ENCODE measurements around the gene TTC28. TPM values are rescaled to one million over a fixed set of nuclear protein-coding genes. Genes with fewer than 3 reads are reported as not detected.
"Not testable (repeated sequence)": the region's sequence is repeated elsewhere in the genome, so short reads cannot be mapped to it uniquely, and the experiment has no call there.

The TTC28 gene
- total RNA-seq, 1 donor from 2014 or later, result 24.5 TPM

DNA sequence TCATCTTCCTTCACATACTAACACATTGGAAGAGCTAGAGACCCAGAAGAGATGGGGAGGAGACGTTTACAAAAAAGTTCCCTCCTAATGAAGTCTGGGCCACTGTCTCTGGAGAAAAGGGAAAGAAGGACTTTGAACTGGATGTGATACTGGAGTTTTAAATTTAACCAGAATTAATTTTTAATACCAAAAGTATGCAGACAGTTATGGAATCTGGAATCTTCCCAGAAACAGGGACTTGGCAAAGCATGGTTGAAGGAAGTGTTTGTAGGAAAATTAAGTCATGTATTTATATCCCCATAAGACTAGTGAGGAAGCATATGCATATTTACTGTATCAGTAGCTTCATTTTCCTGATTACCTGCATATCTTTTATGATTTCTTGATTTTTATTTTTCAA is 215.5 kb downstream of the TTC28 start:
- Histone ChIP-seq H3K4me1 (peaks cover 0 to 4% of the 10 kb centered on the region in 2 donors), H3K4me3 (no peak overlapping the region), H3K36me3 (no peaks in the 10 kb centered on the region), H3K27ac (no peak overlapping the region), H3K9me3 (no peaks in the 10 kb centered on the region), H3K27me3 (no peaks in the 10 kb centered on the region)
- intact Hi-C loops (cut with DNase I), result no loop called here
- TF ChIP-seq, protein P1, sequence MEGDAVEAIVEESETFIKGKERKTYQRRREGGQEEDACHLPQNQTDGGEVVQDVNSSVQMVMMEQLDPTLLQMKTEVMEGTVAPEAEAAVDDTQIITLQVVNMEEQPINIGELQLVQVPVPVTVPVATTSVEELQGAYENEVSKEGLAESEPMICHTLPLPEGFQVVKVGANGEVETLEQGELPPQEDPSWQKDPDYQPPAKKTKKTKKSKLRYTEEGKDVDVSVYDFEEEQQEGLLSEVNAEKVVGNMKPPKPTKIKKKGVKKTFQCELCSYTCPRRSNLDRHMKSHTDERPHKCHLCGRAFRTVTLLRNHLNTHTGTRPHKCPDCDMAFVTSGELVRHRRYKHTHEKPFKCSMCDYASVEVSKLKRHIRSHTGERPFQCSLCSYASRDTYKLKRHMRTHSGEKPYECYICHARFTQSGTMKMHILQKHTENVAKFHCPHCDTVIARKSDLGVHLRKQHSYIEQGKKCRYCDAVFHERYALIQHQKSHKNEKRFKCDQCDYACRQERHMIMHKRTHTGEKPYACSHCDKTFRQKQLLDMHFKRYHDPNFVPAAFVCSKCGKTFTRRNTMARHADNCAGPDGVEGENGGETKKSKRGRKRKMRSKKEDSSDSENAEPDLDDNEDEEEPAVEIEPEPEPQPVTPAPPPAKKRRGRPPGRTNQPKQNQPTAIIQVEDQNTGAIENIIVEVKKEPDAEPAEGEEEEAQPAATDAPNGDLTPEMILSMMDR (IDR thresholded peaks at IDR 0.05), result no peak
- DNase-seq (ENCODE audit: low spot score in 2 of 2), result no peak

DNA sequence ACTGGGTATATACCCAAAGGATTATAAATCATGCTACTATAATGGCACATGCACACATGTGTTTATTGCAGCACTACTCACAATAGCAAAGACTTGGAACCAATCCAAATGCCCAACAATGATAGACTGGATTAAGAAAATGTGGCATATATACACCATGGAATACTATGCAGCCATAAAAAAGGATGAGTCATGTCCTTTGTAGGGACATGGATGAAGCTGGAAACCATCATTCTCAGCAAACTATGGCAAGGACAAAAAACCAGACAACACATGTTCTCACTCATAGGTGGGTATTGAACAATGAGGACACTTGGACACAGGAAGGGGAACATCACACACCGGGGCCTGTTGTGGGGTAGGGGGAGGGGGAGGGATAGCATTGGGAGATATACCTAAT is 216.2 kb downstream of the TTC28 start:
- H3K9me3 ChIP-seq; DNase-seq (ENCODE audit: low spot score in 2 of 2); H3K27me3 ChIP-seq; H3K4me3 ChIP-seq; H3K4me1 ChIP-seq; H3K27ac ChIP-seq; intact Hi-C loops (cut with DNase I); H3K36me3 ChIP-seq: not testable (repeated sequence)

DNA sequence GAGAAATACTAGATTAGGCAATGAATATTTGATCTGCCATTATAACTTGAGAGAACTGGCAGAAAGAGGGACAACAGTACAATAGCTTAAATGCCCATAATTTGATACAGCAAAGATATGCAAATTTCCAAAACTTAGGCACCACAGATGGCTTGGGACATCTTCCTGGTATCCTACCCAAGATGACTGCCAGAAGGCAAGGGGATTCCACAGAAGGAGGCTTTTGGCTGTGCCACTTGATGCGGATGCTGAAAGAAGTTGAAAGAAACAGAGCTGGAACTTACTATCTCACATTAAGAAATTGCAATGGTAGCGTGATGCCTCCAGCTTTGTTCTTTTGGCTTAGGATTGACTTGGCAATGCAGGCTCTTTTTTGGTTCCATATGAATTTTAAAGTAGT is 216.7 kb downstream of the TTC28 start:
- Histone ChIP-seq H3K4me3 (no peak overlapping the region), H3K27me3 (no peaks in the 10 kb centered on the region), H3K36me3 (no peaks in the 10 kb centered on the region), H3K27ac (no peak overlapping the region), H3K4me1 (peaks cover 0 to 4% of the 10 kb centered on the region in 2 donors), H3K9me3 (no peaks in the 10 kb centered on the region)
- TF ChIP-seq, protein P1 (IDR thresholded peaks at IDR 0.05), result no peak
- intact Hi-C loops (cut with DNase I), result no loop called here
- no peak for DNase-seq (ENCODE audit: low spot score in 2 of 2)

- no peak for DNase-seq (ENCODE audit: low spot score in 2 of 2)
- Histone ChIP-seq H3K4me1 (peaks cover 0 to 4% of the 10 kb centered on the region in 2 donors), H3K4me3 (no peak overlapping the region), H3K9me3 (no peaks in the 10 kb centered on the region), H3K27me3 (no peaks in the 10 kb centered on the region), H3K27ac (no peak overlapping the region), H3K36me3 (no peaks in the 10 kb centered on the region)
- intact Hi-C loops (cut with DNase I), result no loop called here
- TF ChIP-seq, protein P1 (IDR thresholded peaks at IDR 0.05), result no peak
Measured at GRCh38 chr22:28462041-28462440, 217.6 kb downstream of the TTC28 start.

DNA sequence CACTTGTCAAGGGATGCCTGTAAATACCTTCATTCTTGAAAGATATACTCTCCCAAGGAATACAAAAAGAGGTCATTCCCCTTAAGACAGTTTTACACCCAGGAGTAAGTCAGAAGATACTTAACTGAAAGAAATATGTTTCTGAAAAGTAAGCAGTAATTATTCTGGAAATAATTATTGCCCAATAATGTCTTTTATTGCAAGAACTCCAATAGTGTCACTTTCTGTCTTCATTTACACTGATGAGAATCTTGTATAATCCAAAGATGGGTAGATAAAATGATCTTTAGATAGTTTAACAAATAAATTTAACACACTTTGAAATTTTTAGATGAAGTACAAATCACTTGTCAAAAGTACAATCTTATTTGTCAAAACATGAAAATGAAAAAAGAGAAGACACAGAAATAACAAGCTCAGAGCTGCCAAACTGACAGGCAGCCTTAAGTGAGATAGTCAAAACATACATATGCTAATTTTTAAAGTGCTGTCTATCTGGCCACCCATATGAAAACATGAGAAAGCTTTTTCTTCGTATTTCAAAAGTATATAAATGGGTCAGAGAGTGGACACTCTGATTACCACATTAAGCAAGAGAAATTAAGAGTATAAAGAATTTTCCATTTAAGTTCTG is 225.1 kb downstream of the TTC28 start:
- TF ChIP-seq, protein P1 (IDR thresholded peaks at IDR 0.05), result no peak
- no peak overlapping the region for H3K4me3 ChIP-seq
- intact Hi-C loops (cut with DNase I), result no loop called here
- H3K27me3 ChIP-seq, result no peaks in the 10 kb centered on the region
- H3K36me3 ChIP-seq, result no peaks in the 10 kb centered on the region
- H3K9me3 ChIP-seq, result peaks cover 0 to 4% of the 10 kb centered on the region in 2 donors
- no peak overlapping the region for H3K27ac ChIP-seq
- no peak for DNase-seq (ENCODE audit: low spot score in 2 of 2)
- H3K4me1 ChIP-seq, result no peaks in the 10 kb centered on the region

DNA sequence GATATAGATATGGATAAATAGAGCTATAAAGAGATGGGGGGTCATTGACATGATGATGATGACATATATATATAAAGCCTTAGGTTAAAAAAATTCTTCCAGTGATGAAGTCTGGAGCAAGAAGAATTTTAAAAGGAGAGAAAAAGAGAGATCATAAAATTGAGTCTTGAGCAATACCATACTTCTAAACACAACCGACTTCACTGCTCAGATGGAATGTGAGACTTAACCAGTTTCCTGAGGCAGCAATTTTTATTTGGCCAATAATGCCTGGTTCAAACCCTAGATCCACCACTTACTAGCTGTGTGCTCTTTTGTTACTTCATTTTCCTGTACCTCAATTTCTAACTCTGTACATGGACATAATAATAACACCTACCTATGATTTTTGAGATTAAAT is 229.5 kb downstream of the TTC28 start:
- H3K4me1 ChIP-seq, result no peaks in the 10 kb centered on the region
- no peaks in the 10 kb centered on the region for H3K27me3 ChIP-seq
- H3K4me3 ChIP-seq, result no peak overlapping the region
- peaks cover 0 to 4% of the 10 kb centered on the region in 2 donors for H3K9me3 ChIP-seq
- intact Hi-C loops (cut with DNase I), result no loop called here
- no peak for DNase-seq (ENCODE audit: low spot score in 2 of 2)
- TF ChIP-seq, protein P1 (IDR thresholded peaks at IDR 0.05), result no peak
- H3K27ac ChIP-seq, result no peak overlapping the region
- no peaks in the 10 kb centered on the region for H3K36me3 ChIP-seq
